Activated naive CD4-positive, alpha-beta T cell treated with anti-CD3 and anti-CD28 coated beads, Interleukin-2, amount 50 U/mL, for 72 hours (primary cell): ENCODE measurements around the gene CCDC82. TPM values are rescaled to one million over a fixed set of nuclear protein-coding genes. Genes with fewer than 3 reads are reported as not detected.
A peak's percentile ranks its signal among the peaks of the same experiment; 100 is the strongest.

Experiments used
- ATAC-seq, 2 donors: fragments of 150-1000 bp; cut with Tn5 transposase; 2 replicates each; pipeline ENCODE4 v1.10.0; 2021; ENCODE audit warnings: mild to moderate bottlenecking in 2 of 2, moderate library complexity in 2 of 2
- DNase-seq, 2 donors: peaks; one replicate each; pipeline ENCODE4 v3.0.0; 2021 to 2022; ENCODE audit warnings: low spot score in 2 of 2
- H3K27ac Mint-ChIP-seq, 2 donors: one replicate each; pipeline ENCODE4 v1.8.0; 2022; ENCODE audit warnings: mild to moderate bottlenecking in 2 of 2, mixed read lengths in 2 of 2
- H3K36me3 Mint-ChIP-seq, 2 donors: one replicate each; pipeline ENCODE4 v1.8.0; 2022; ENCODE audit warnings: mixed read lengths in 2 of 2
- H3K9me3 Mint-ChIP-seq, 2 donors: one replicate each; pipeline ENCODE4 v1.8.0; 2022; ENCODE audit warnings: mixed read lengths in 2 of 2
- total RNA-seq, 2 donors: library from RNA; stranded (reverse); gene quantifications; one replicate each; pipeline ENCODE4 v1.2.3, GENCODE V29; 2022

CCDC82 gene
- total RNA-seq, 2 donors from 2014 or later, result 33.3 to 58.6 TPM

DNA sequence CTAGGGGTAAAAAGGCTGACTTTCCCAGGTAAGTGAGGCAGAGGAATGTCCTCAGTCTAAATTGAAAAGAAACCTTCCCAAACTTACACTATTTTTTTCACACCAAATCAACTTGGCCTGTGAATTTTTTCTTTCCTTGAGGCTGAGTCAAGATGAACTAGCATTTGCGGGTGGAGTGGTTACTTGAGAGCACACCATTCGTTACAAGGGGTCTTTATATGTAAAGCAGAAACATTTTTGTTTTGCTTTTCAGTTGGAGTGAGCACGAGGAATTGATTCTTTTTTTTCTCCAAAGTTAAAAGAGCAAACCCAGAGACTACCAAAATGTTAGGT, 83.1 kb downstream of the CCDC82 start:
- Mint-ChIP-seq H3K27ac (peak overlapping the region in 1 of 2 donors; percentile 83), H3K36me3 (no peaks in the 10 kb centered on the region), H3K9me3 (no peaks in the 10 kb centered on the region)
- peak; percentile 2 to 20 for ATAC-seq
- no peak for DNase-seq

GRCh38 chr11:96306071-96306470, 83.6 kb downstream of the CCDC82 start:
- DNase-seq (no peak), ATAC-seq (no peak)
- H3K9me3 Mint-ChIP-seq, result no peaks in the 10 kb centered on the region
- no peak overlapping the region for H3K27ac Mint-ChIP-seq
- H3K36me3 Mint-ChIP-seq, result no peaks in the 10 kb centered on the region

DNA sequence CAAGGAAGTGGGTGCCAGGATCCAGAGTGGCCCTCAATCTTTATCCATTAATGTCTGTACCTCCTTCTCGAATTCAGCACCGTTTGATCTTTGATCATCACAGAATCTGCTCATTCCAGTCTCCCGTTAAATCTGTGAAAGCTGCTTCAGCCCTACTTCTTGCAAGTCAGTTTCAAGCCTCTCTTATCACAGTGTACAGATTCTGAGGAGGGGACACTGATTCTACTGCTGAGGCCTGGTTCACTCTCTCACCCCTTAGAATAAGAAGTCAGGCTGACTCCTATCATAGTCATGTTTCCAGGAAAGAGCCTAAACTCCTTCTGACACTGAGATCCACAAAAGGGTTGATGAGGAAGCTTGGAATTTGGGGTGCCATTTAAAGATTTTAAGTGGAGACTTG, 85.7 kb downstream of the CCDC82 start:
- Mint-ChIP-seq H3K9me3 (no peaks in the 10 kb centered on the region), H3K27ac (no peak overlapping the region), H3K36me3 (peaks cover 0 to 7% of the 10 kb centered on the region in 2 donors)
- DNase-seq (no peak), ATAC-seq (no peak)

DNA sequence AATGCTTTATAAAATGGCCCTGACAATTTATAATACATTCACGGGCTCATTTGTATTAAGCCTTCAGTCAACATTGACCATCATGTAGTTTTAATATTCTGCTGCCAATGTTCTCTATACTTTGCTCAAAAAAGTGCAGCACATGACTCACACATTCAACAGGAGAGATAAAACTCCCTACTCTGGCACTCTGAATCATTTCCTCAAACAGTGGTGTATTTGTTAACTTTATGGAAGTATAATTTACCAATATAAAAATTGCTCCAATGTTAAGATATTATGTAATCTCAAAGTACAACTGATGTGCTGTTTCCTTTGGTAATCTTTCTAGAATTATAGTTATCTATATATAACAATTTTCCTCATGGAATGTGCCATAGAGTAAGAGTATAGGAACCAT, 86.6 kb downstream of the CCDC82 start:
- peaks cover 0 to 7% of the 10 kb centered on the region in 2 donors for H3K36me3 Mint-ChIP-seq
- H3K27ac Mint-ChIP-seq, result no peak overlapping the region
- no peaks in the 10 kb centered on the region for H3K9me3 Mint-ChIP-seq
- ATAC-seq (peak; percentile 52 to 64), DNase-seq (no peak)

Other genes with a start within 250 kb of the CCDC82 start
- gene MAML2, start 46.7 kb downstream of the CCDC82 start, total RNA-seq, result 10 to 100 TPM; 26.5 to 27.9 TPM
- 10 to 100 TPM; 10.0 to 16.1 TPM for gene JRKL, start 101 bp upstream of the CCDC82 start, total RNA-seq